GM18858 (cell line): ENCODE measurements around the gene RBM41.

Experiments
- ATAC-seq: cut with Tn5 transposase; IDR thresholded peaks from one replicate; pipeline ENCODE4 v1.9.1; 2021; ENCODE audit not compliant: unreplicated experiment

RBM41 gene

GRCh38 chrX:107029752-107030151 is 88.9 kb downstream of the RBM41 start:
- no peak for ATAC-seq

GRCh38 chrX:107025545-107025944 is 93.1 kb downstream of the RBM41 start:
- ATAC-seq = no peak

- no peak for ATAC-seq
Observed at GRCh38 chrX:107014936-107015335, 103.7 kb downstream of the RBM41 start.
